Stomach (tissue), 4 donors: ENCODE data around the gene SLC25A6.

ENCODE experiments used
- EP300 ChIP-seq: sonication (generic); formaldehyde crosslinking; IDR thresholded peaks from one replicate; pipeline ENCODE4 v1.6.1; 2017; ENCODE audit warnings: antibody characterized with exemption
- POLR2A ChIP-seq, 4 donors: fragments of 450-650 bp; IDR thresholded peaks; one replicate each; pipeline ENCODE4 v1.6.1; 2016; ENCODE audit warnings: antibody characterized with exemption in 4 of 4, control low read depth in 2 of 4, mild to moderate bottlenecking in 1 of 4, moderate library complexity in 1 of 4
- POLR2AphosphoS5 ChIP-seq, 3 donors: sonication (generic); formaldehyde crosslinking; IDR thresholded peaks; one replicate each; pipeline ENCODE4 v1.6.1; 2016; ENCODE audit warnings: antibody characterized with exemption in 3 of 3
- TF ChIP-seq, protein P1 (sequence below), 7 experiments: fragments of 450-650 bp in 4 of 7; fragments of 200-600 bp in 3 of 7; sonication (generic) in 3 of 7; IDR thresholded peaks; one replicate each; pipeline ENCODE4 v1.5.1; 2016 to 2019; ENCODE audit warnings: antibody characterized with exemption in 7 of 7, control low read depth in 2 of 7, mild to moderate bottlenecking in 1 of 7

DNA sequence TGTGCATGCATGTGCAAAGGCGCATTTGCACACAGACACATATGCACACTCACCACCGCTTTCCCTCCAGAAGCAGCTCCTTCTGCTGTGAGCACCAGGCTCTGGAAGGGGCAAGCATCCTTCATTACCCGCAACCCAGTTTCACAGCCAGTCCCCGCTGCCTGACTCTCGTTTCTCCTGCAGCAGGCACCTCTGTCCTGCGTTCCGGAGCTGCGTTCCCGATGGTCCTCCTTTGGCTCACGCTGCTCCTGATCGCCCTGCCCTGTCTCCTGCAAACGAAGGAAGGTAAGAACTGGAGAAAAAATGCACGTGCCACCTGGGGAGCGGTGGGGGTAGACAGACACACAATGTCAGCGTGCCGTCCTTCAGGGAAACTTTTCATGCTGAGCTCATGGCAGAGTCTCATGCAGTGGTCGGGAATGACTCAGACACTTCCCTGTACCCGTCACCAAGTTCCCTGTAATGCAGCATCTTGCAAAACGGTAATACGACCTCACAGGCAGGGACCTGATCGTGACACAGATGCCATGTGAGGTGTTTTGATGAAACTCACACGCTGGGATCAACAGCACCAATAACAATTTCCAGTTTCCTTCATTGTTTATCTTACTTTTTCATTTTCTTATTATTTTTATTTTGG lies 50.2 kb downstream of the SLC25A6 start:
- TF ChIP-seq, protein P1, sequence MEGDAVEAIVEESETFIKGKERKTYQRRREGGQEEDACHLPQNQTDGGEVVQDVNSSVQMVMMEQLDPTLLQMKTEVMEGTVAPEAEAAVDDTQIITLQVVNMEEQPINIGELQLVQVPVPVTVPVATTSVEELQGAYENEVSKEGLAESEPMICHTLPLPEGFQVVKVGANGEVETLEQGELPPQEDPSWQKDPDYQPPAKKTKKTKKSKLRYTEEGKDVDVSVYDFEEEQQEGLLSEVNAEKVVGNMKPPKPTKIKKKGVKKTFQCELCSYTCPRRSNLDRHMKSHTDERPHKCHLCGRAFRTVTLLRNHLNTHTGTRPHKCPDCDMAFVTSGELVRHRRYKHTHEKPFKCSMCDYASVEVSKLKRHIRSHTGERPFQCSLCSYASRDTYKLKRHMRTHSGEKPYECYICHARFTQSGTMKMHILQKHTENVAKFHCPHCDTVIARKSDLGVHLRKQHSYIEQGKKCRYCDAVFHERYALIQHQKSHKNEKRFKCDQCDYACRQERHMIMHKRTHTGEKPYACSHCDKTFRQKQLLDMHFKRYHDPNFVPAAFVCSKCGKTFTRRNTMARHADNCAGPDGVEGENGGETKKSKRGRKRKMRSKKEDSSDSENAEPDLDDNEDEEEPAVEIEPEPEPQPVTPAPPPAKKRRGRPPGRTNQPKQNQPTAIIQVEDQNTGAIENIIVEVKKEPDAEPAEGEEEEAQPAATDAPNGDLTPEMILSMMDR (IDR thresholded peaks at IDR 0.05) = no peak
- no peak for TF ChIP-seq EP300
- TF ChIP-seq POLR2AphosphoS5 (IDR thresholded peaks at IDR 0.05) = no peak
- TF ChIP-seq POLR2A (IDR thresholded peaks at IDR 0.05) = no peak
